ENCODE results near the gene METAP2. TPM values are rescaled to one million over a fixed set of nuclear protein-coding genes. Genes with fewer than 3 reads are reported as not detected.

The METAP2 gene
- total RNA-seq, 1 experiment from 2014 or later, result 86.1 TPM

- ATAC-seq (no peak), DNase-seq (ENCODE audit: low read depth, low spot score) (no peak)
- H3K4me1 ChIP-seq (ENCODE audit: control insufficient read depth, insufficient read depth, low read length), result no peaks in the 10 kb centered on the region
- H3K36me3 ChIP-seq (ENCODE audit: control insufficient read depth, insufficient read depth, low read length), result no peaks in the 10 kb centered on the region
- in situ Hi-C loops (cut with HindIII; ENCODE audit: low pct_unique_long_range_greater_than_20kb, low sequenced_read_pairs) (no loop called here), intact Hi-C loops (cut with micrococcal nuclease; ENCODE audit: unreplicated experiment) (no loop called here)
- H3K27ac ChIP-seq (ENCODE audit: low read length), result no peak overlapping the region
- POLR2A ChIA-PET, result no interaction called here
- no peak for TF ChIP-seq CTCF (IDR thresholded peaks at IDR 0.05)
- TF ChIP-seq POLR2AphosphoS5 (IDR thresholded peaks at IDR 0.05; ENCODE audit: low read depth, low read length), result no peak
- no peak for TF ChIP-seq REST (IDR thresholded peaks at IDR 0.05; ENCODE audit: insufficient read depth in 1 of 2, low read depth in 2 of 2, low read length in 1 of 2)
- no peak for TF ChIP-seq TCF7L2 (IDR thresholded peaks at IDR 0.05; ENCODE audit: low read depth, low read length)
- no peak for TF ChIP-seq SIN3A (IDR thresholded peaks at IDR 0.05; ENCODE audit: borderline replicate concordance, insufficient read depth, low read depth, low read length)
- H3K27me3 ChIP-seq (ENCODE audit: control insufficient read depth, insufficient read depth, low read length), result no peaks in the 10 kb centered on the region
- BruUV-seq (replicated peaks), result no TSS peak
- H3K4me3 ChIP-seq (ENCODE audit: low read depth in 2 of 2, low read length in 2 of 2), result no peak overlapping the region
- CTCF ChIA-PET, result no interaction called here
- no peaks in the 10 kb centered on the region for H3K9me3 ChIP-seq (ENCODE audit: control insufficient read depth, insufficient read depth, low read depth, low read length)
These were observed 38.6 kb upstream of the METAP2 start for GRCh38 chr12:95435355-95435754.

- no TSS peak for BruUV-seq (replicated peaks)
- no peak for ATAC-seq
- no peak for DNase-seq (ENCODE audit: low read depth, low spot score)
- POLR2A ChIA-PET, result no interaction called here
- Histone ChIP-seq H3K4me1 (ENCODE audit: control insufficient read depth, insufficient read depth, low read length) (no peaks in the 10 kb centered on the region), H3K36me3 (ENCODE audit: control insufficient read depth, insufficient read depth, low read length) (no peaks in the 10 kb centered on the region), H3K9me3 (ENCODE audit: control insufficient read depth, insufficient read depth, low read depth, low read length) (no peaks in the 10 kb centered on the region), H3K27me3 (ENCODE audit: control insufficient read depth, insufficient read depth, low read length) (no peaks in the 10 kb centered on the region), H3K27ac (ENCODE audit: low read length) (no peak overlapping the region), H3K4me3 (ENCODE audit: low read depth in 2 of 2, low read length in 2 of 2) (no peak overlapping the region)
- in situ Hi-C loops (cut with HindIII; ENCODE audit: low pct_unique_long_range_greater_than_20kb, low sequenced_read_pairs) (no loop called here), intact Hi-C loops (cut with micrococcal nuclease; ENCODE audit: unreplicated experiment) (no loop called here)
- CTCF ChIA-PET, result interaction anchor here (0.6 kb wide), 1 partner anchor 130 kb away, joined by 4 read pairs; no protein-coding TSS in a partner anchor
- no peak for TF ChIP-seq REST (IDR thresholded peaks at IDR 0.05; ENCODE audit: insufficient read depth in 1 of 2, low read depth in 2 of 2, low read length in 1 of 2)
- TF ChIP-seq SIN3A (IDR thresholded peaks at IDR 0.05; ENCODE audit: borderline replicate concordance, insufficient read depth, low read depth, low read length), result no peak
These were observed 36.4 kb upstream of the METAP2 start for GRCh38 chr12:95437565-95437964.

Data from Panc1 (cell line).